NCI-H524 (cell line): Measurements from ENCODE around the gene INHBE.
"Not testable (repeated sequence)": the region's sequence is repeated elsewhere in the genome, so short reads cannot be mapped to it uniquely, and the experiment has no call there.

Source experiments
- DNase-seq, 2 experiments: peaks; one replicate each; lab custom pipeline; 2025; lab: John Stamatoyannopoulos, UW

The INHBE gene

DNA sequence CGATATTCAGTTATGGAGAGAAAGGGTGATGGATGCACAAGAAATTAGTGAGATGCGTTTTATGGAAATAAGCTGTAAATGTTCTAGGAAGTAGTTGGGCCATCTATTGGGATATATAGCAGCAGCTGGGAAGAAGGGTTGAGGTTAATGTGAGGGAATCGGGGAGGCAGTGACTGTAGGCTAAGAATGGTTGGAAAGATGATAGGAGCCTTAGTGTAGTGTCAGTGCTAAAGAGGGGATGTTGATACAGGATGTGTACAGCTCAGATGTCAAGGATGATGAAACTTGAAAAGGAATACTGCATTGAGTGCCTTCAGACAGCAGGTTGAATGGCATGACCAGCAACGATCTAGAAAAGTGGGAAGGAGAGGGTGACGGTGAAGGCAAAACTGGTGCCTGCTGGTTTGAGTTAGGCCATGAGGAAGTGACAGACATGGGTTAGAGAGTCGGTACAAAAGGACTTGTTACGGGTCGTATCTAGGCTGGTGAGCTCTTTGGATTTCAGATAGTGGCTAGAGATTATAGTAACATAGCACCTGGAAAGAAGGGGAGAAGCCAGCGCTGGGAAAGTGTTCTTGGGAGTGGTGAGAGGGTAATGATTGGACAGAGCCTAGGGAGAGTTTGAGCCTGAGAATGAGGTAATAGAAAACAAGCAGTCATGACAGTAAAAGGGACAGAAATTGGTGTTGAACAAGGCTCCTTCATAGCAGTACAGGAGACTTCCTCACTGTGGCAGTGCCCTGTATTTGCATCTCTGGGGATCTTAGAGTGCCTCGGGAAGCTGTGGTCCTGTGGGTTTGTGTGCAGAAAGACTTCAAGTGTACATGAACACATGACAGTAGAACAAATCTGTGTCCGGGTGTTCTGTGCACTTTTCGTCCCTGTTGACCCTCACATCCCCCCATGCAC, 42.4 kb downstream of the INHBE start:
- no peak for DNase-seq

- DNase-seq, result no peak
Measured at GRCh38 chr12:57498132-57498502, 43.0 kb downstream of the INHBE start.

DNA sequence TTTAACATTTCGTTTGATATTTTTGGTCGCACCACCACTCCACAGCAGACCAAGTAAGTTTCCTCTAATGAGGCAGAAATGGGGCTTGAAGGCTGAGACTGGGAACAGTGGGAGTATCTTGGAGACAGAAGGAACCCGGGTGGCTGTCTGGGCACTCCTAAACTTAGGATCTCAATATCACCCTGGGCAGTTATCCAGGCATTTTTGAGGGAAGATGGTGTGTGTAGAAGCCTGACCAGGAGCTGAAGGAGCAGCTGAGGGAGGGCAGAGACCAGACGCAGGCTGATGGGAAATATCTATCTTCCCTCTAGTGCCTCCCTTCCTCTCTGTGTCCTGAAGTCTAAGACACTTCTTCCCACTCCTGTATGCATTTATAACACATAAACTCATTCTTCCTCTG, 43.5 kb downstream of the INHBE start:
- DNase-seq, result no peak

DNA sequence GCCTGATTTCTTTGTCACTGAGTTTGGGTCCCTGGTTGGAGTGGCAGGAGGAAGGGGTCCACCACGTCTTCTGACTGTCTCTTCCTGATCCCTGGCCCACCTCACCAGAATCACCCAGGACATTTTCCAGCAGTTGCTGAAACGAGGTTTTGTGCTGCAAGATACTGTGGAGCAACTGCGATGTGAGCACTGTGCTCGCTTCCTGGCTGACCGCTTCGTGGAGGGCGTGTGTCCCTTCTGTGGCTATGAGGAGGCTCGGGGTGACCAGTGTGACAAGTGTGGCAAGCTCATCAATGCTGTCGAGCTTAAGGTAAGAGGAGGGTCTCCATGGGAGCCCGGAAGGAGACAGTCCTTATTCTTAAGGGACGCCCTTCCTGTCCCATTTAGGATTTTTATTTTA, 45.1 kb downstream of the INHBE start:
- DNase-seq, result no peak

DNA sequence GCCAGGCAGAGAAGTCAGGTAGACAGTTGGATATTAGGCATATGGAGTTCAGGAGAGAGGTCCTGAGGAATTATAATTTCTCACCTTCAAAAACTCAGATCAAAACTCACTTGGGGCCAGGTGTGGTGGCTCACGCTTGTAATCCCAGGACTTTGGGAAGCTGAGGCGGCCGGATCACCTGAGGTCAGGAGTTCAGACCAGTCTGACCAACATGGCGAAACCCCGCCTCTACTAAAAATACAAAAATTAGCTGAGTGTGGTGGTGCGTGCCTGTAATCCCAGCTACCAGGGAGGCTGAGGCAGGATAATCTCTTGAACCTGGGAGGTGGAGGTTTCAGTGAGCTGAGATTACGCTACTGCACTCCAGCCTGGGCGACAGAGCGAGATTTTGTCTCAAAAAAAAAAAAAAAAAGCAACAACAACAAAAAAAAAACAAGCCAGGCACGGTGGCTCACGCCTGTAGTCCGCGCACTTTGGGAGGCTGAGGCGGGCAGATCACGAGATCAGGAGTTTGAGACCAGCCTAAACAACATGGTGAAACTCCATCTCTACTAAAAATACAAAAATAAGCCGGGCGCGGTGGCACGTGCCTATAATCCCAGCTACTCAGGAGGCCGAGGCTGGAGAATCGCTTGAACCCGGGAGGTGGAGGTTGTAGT, 47.3 kb downstream of the INHBE start:
- not testable (repeated sequence) for DNase-seq

- DNase-seq, result not testable (repeated sequence)
Measured at GRCh38 chr12:57506541-57506940, 51.4 kb downstream of the INHBE start.
